ENCODE measurements around the gene SLC16A2. TPM values are rescaled to one million over a fixed set of nuclear protein-coding genes. Genes with fewer than 3 reads are reported as not detected.
"Not testable (repeated sequence)": the region's sequence is repeated elsewhere in the genome, so short reads cannot be mapped to it uniquely, and the experiment has no call there.

The SLC16A2 gene
- total RNA-seq, 1 donor from 2014 or later = 18.3 TPM

GRCh38 chrX:74458736-74459135, 37.4 kb downstream of the SLC16A2 start:
- H3K36me3 Mint-ChIP-seq (ENCODE audit: low read depth) = peaks cover 1% of the 10 kb centered on the region
- H3K27ac Mint-ChIP-seq (ENCODE audit: unreplicated experiment) = peak overlapping the region; percentile 49
- H3K27me3 Mint-ChIP-seq (ENCODE audit: low read depth) = no peaks in the 10 kb centered on the region
- TF ChIP-seq CTCF (IDR thresholded peaks at IDR 0.05) = peak; percentile 60
- peaks cover 7% of the 10 kb centered on the region for H3K9me3 Mint-ChIP-seq (ENCODE audit: low read depth)
- no peak for DNase-seq (ENCODE audit: low spot score)
- H3K4me1 Mint-ChIP-seq (ENCODE audit: low read depth) = peaks cover 6% of the 10 kb centered on the region
- no peak overlapping the region for H3K4me3 Mint-ChIP-seq (ENCODE audit: unreplicated experiment)

GRCh38 chrX:74461384-74461783, 40.1 kb downstream of the SLC16A2 start:
- Mint-ChIP-seq H3K4me1 (ENCODE audit: low read depth) (peaks cover 6% of the 10 kb centered on the region), H3K27ac (ENCODE audit: unreplicated experiment) (no peak overlapping the region), H3K27me3 (ENCODE audit: low read depth) (no peaks in the 10 kb centered on the region), H3K36me3 (ENCODE audit: low read depth) (peaks cover 1% of the 10 kb centered on the region), H3K4me3 (ENCODE audit: unreplicated experiment) (no peak overlapping the region), H3K9me3 (ENCODE audit: low read depth) (peaks cover 4% of the 10 kb centered on the region)
- DNase-seq (ENCODE audit: low spot score) = no peak
- TF ChIP-seq CTCF (IDR thresholded peaks at IDR 0.05) = no peak

- H3K4me3 Mint-ChIP-seq (ENCODE audit: unreplicated experiment) = no peak overlapping the region
- H3K4me1 Mint-ChIP-seq (ENCODE audit: low read depth) = no peaks in the 10 kb centered on the region
- no peak overlapping the region for H3K27ac Mint-ChIP-seq (ENCODE audit: unreplicated experiment)
- no peak for TF ChIP-seq CTCF (IDR thresholded peaks at IDR 0.05)
- H3K9me3 Mint-ChIP-seq (ENCODE audit: low read depth) = peaks cover 4% of the 10 kb centered on the region
- peaks cover 1% of the 10 kb centered on the region for H3K36me3 Mint-ChIP-seq (ENCODE audit: low read depth)
- no peaks in the 10 kb centered on the region for H3K27me3 Mint-ChIP-seq (ENCODE audit: low read depth)
- DNase-seq (ENCODE audit: low spot score) = no peak
These were observed 43.4 kb downstream of the SLC16A2 start for GRCh38 chrX:74464722-74465121.

- TF ChIP-seq CTCF (IDR thresholded peaks at IDR 0.05) = no peak
- H3K36me3 Mint-ChIP-seq (ENCODE audit: low read depth) = peaks cover 1% of the 10 kb centered on the region
- DNase-seq (ENCODE audit: low spot score) = no peak
- no peaks in the 10 kb centered on the region for H3K27me3 Mint-ChIP-seq (ENCODE audit: low read depth)
- no peaks in the 10 kb centered on the region for H3K4me1 Mint-ChIP-seq (ENCODE audit: low read depth)
- H3K27ac Mint-ChIP-seq (ENCODE audit: unreplicated experiment) = no peak overlapping the region
- no peak overlapping the region for H3K4me3 Mint-ChIP-seq (ENCODE audit: unreplicated experiment)
- H3K9me3 Mint-ChIP-seq (ENCODE audit: low read depth) = peaks cover 4% of the 10 kb centered on the region
These were observed 44.1 kb downstream of the SLC16A2 start for GRCh38 chrX:74465424-74465823.

GRCh38 chrX:74467656-74468055, 46.4 kb downstream of the SLC16A2 start:
- Mint-ChIP-seq H3K36me3 (ENCODE audit: low read depth) (peaks cover 1% of the 10 kb centered on the region), H3K4me1 (ENCODE audit: low read depth) (no peaks in the 10 kb centered on the region), H3K9me3 (ENCODE audit: low read depth) (peaks cover 4% of the 10 kb centered on the region), H3K27ac (ENCODE audit: unreplicated experiment) (no peak overlapping the region), H3K27me3 (ENCODE audit: low read depth) (no peaks in the 10 kb centered on the region), H3K4me3 (ENCODE audit: unreplicated experiment) (no peak overlapping the region)
- DNase-seq (ENCODE audit: low spot score) = no peak
- no peak for TF ChIP-seq CTCF (IDR thresholded peaks at IDR 0.05)

- H3K9me3 Mint-ChIP-seq (ENCODE audit: low read depth) = peaks cover 12% of the 10 kb centered on the region
- H3K27ac Mint-ChIP-seq (ENCODE audit: unreplicated experiment); H3K4me3 Mint-ChIP-seq (ENCODE audit: unreplicated experiment); H3K36me3 Mint-ChIP-seq (ENCODE audit: low read depth); H3K27me3 Mint-ChIP-seq (ENCODE audit: low read depth); DNase-seq (ENCODE audit: low spot score); H3K4me1 Mint-ChIP-seq (ENCODE audit: low read depth): not testable (repeated sequence)
These were observed 51.8 kb downstream of the SLC16A2 start for GRCh38 chrX:74473116-74473515.

Data from chondrocyte (in vitro differentiated cells).